Activated T-cell treated with anti-CD3 and anti-CD28 coated beads, Interleukin-2, amount 50 U/mL, for 72 hours (primary cell): ENCODE data around the gene SLC22A1. TPM values are rescaled to one million over a fixed set of nuclear protein-coding genes. Genes with fewer than 3 reads are reported as not detected.
A peak's percentile ranks its signal among the peaks of the same experiment; 100 is the strongest.
"Not testable (repeated sequence)": the region's sequence is repeated elsewhere in the genome, so short reads cannot be mapped to it uniquely, and the experiment has no call there.

Experiments used
- ATAC-seq, 2 donors: fragments of 150-1000 bp; cut with Tn5 transposase; replicated peaks in 1 of 2; 2 replicates each; pipeline ENCODE4 v1.10.0; 2021; ENCODE audit warnings: moderate library complexity in 2 of 2, mild to moderate bottlenecking in 1 of 2
- DNase-seq, 2 donors: peaks; one replicate each; pipeline ENCODE4 v3.0.0; 2021 to 2022; ENCODE audit warnings: mixed read lengths in 1 of 2
- H3K27ac Mint-ChIP-seq: one replicate; pipeline ENCODE4 v1.8.0; 2022; ENCODE audit warnings: mild to moderate bottlenecking, moderate library complexity, mixed read lengths
- H3K27me3 Mint-ChIP-seq: one replicate; pipeline ENCODE4 v1.8.0; 2022; ENCODE audit warnings: low read depth, mixed read lengths
- H3K36me3 Mint-ChIP-seq, 2 donors: one replicate each; pipeline ENCODE4 v1.8.0; 2022; ENCODE audit warnings: mixed read lengths in 2 of 2, mild to moderate bottlenecking in 1 of 2; ENCODE audit not compliant: insufficient read depth in 2 of 2
- H3K4me1 Mint-ChIP-seq: one replicate; pipeline ENCODE4 v1.8.0; 2022; ENCODE audit warnings: low read depth, mixed read lengths
- H3K4me3 Mint-ChIP-seq, 2 donors: one replicate each; pipeline ENCODE4 v1.8.0; 2022; ENCODE audit warnings: mild to moderate bottlenecking in 2 of 2, mixed read lengths in 2 of 2, moderate library complexity in 2 of 2
- H3K9me3 Mint-ChIP-seq, 2 donors: one replicate each; pipeline ENCODE4 v1.8.0; 2022; ENCODE audit warnings: mixed read lengths in 2 of 2
- total RNA-seq, 2 donors: library from RNA; stranded (reverse); gene quantifications; one replicate each; pipeline ENCODE4 v1.2.3, GENCODE V29; 2022

Gene SLC22A1
- total RNA-seq, 2 donors from 2014 or later: 1.5 to 2.4 TPM

- ATAC-seq (no peak), DNase-seq (no peak)
- Mint-ChIP-seq H3K36me3 (peaks cover 10 to 26% of the 10 kb centered on the region in 2 donors), H3K4me3 (no peak overlapping the region), H3K4me1 (no peaks in the 10 kb centered on the region), H3K27me3 (no peaks in the 10 kb centered on the region), H3K27ac (no peak overlapping the region), H3K9me3 (no peaks in the 10 kb centered on the region)
Measured at GRCh38 chr6:160086754-160087153, 34.9 kb upstream of the SLC22A1 start.

GRCh38 chr6:160088069-160088783 lies 33.4 kb upstream of the SLC22A1 start:
- H3K27me3 Mint-ChIP-seq: no peaks in the 10 kb centered on the region

GRCh38 chr6:160088784-160089533 lies 32.7 kb upstream of the SLC22A1 start:
- H3K27me3 Mint-ChIP-seq: no peaks in the 10 kb centered on the region
- no peak for ATAC-seq
- H3K4me1 Mint-ChIP-seq: no peaks in the 10 kb centered on the region
- DNase-seq: no peak
- peak overlapping the region; percentile 13 for H3K27ac Mint-ChIP-seq
- no peak overlapping the region for H3K4me3 Mint-ChIP-seq
- H3K9me3 Mint-ChIP-seq: no peaks in the 10 kb centered on the region
- peaks cover 11 to 27% of the 10 kb centered on the region in 2 donors for H3K36me3 Mint-ChIP-seq

More at GRCh38 chr6:160088069-160088783, 33.4 kb upstream of the SLC22A1 start:
- ATAC-seq: no peak
- peaks cover 7 to 28% of the 10 kb centered on the region in 2 donors for H3K36me3 Mint-ChIP-seq
- no peak overlapping the region for H3K27ac Mint-ChIP-seq
- no peaks in the 10 kb centered on the region for H3K9me3 Mint-ChIP-seq
- no peaks in the 10 kb centered on the region for H3K4me1 Mint-ChIP-seq
- no peak for DNase-seq
- H3K4me3 Mint-ChIP-seq: no peak overlapping the region

- H3K4me3 Mint-ChIP-seq: no peak overlapping the region
- DNase-seq: no peak
- peaks cover 9 to 23% of the 10 kb centered on the region in 2 donors for H3K36me3 Mint-ChIP-seq
- ATAC-seq: no peak
- H3K9me3 Mint-ChIP-seq: no peaks in the 10 kb centered on the region
- peak overlapping the region; percentile 13 for H3K27ac Mint-ChIP-seq
- no peaks in the 10 kb centered on the region for H3K4me1 Mint-ChIP-seq
- no peaks in the 10 kb centered on the region for H3K27me3 Mint-ChIP-seq
Measured at GRCh38 chr6:160089534-160089897, 32.1 kb upstream of the SLC22A1 start.

GRCh38 chr6:160090442-160091239 lies 31.0 kb upstream of the SLC22A1 start:
- not testable (repeated sequence) for H3K27ac Mint-ChIP-seq, H3K4me1 Mint-ChIP-seq, H3K9me3 Mint-ChIP-seq, H3K27me3 Mint-ChIP-seq, H3K4me3 Mint-ChIP-seq, ATAC-seq, DNase-seq
- H3K36me3 Mint-ChIP-seq: peaks cover 9 to 19% of the 10 kb centered on the region in 2 donors

GRCh38 chr6:160092176-160092575 lies 29.4 kb upstream of the SLC22A1 start:
- not testable (repeated sequence) for H3K27ac Mint-ChIP-seq, DNase-seq, ATAC-seq, H3K9me3 Mint-ChIP-seq, H3K27me3 Mint-ChIP-seq, H3K4me1 Mint-ChIP-seq, H3K4me3 Mint-ChIP-seq
- H3K36me3 Mint-ChIP-seq: peaks cover 10 to 17% of the 10 kb centered on the region in 2 donors

GRCh38 chr6:160092602-160093001 lies 29.0 kb upstream of the SLC22A1 start:
- Mint-ChIP-seq H3K4me3 (no peak overlapping the region), H3K4me1 (no peaks in the 10 kb centered on the region), H3K27me3 (no peaks in the 10 kb centered on the region), H3K27ac (no peak overlapping the region), H3K36me3 (peaks cover 10 to 17% of the 10 kb centered on the region in 2 donors), H3K9me3 (no peaks in the 10 kb centered on the region)
- no peak for ATAC-seq
- DNase-seq: no peak

- no peaks in the 10 kb centered on the region for H3K9me3 Mint-ChIP-seq
- no peaks in the 10 kb centered on the region for H3K4me1 Mint-ChIP-seq
- ATAC-seq: no peak
- no peak overlapping the region for H3K4me3 Mint-ChIP-seq
- H3K27me3 Mint-ChIP-seq: no peaks in the 10 kb centered on the region
- DNase-seq: no peak
- peaks cover 10 to 19% of the 10 kb centered on the region in 2 donors for H3K36me3 Mint-ChIP-seq
- H3K27ac Mint-ChIP-seq: no peak overlapping the region
Measured at GRCh38 chr6:160093061-160093460, 28.6 kb upstream of the SLC22A1 start.

- DNase-seq (no peak), ATAC-seq (no peak)
- Mint-ChIP-seq H3K9me3 (no peaks in the 10 kb centered on the region), H3K36me3 (peaks cover 12 to 20% of the 10 kb centered on the region in 2 donors), H3K27me3 (no peaks in the 10 kb centered on the region), H3K4me1 (no peaks in the 10 kb centered on the region), H3K4me3 (no peak overlapping the region), H3K27ac (no peak overlapping the region)
Measured at GRCh38 chr6:160093946-160094345, 27.7 kb upstream of the SLC22A1 start.

- Mint-ChIP-seq H3K27ac (peak overlapping the region; percentile 5), H3K4me1 (no peaks in the 10 kb centered on the region), H3K4me3 (no peak overlapping the region), H3K36me3 (peaks cover 12 to 13% of the 10 kb centered on the region in 2 donors), H3K27me3 (no peaks in the 10 kb centered on the region), H3K9me3 (no peaks in the 10 kb centered on the region)
- ATAC-seq: no peak
- DNase-seq: no peak
Measured at GRCh38 chr6:160095146-160095845, 26.3 kb upstream of the SLC22A1 start.

GRCh38 chr6:160101277-160102205 lies 20.1 kb upstream of the SLC22A1 start:
- H3K4me1 Mint-ChIP-seq: peaks cover 7% of the 10 kb centered on the region
- no peak overlapping the region for H3K4me3 Mint-ChIP-seq
- H3K27ac Mint-ChIP-seq: peak overlapping the region; percentile 45
- H3K36me3 Mint-ChIP-seq: peaks cover 7 to 24% of the 10 kb centered on the region in 2 donors
- no peaks in the 10 kb centered on the region for H3K9me3 Mint-ChIP-seq
- H3K27me3 Mint-ChIP-seq: no peaks in the 10 kb centered on the region
- ATAC-seq (peak in 1 of 2 donors; percentile 19), DNase-seq (no peak)

- ATAC-seq (no peak), DNase-seq (no peak)
- Mint-ChIP-seq H3K27me3 (no peaks in the 10 kb centered on the region), H3K4me1 (peaks cover 7% of the 10 kb centered on the region), H3K9me3 (no peaks in the 10 kb centered on the region), H3K4me3 (no peak overlapping the region), H3K27ac (no peak overlapping the region), H3K36me3 (peaks cover 5 to 20% of the 10 kb centered on the region in 2 donors)
Measured at GRCh38 chr6:160102399-160102798, 19.2 kb upstream of the SLC22A1 start.
